UCSD-AML1 (cell line): ENCODE measurements around the gene SDR39U1.

ENCODE experiments used
- DNase-seq: peaks from one replicate; lab custom pipeline; 2025; ENCODE audit not compliant: unreplicated experiment; lab: John Stamatoyannopoulos, UW

SDR39U1 gene

GRCh38 chr14:24430143-24430681, 12.4 kb downstream of the SDR39U1 start:
- DNase-seq, result peak; percentile 81

- peak; percentile 85 for DNase-seq
Observed at GRCh38 chr14:24429395-24430142, 13.0 kb downstream of the SDR39U1 start, which contains the start of the genes CBLN3 and KHNYN. Gene CBLN3 (minus strand): TSS chr14:24429668. CDS start chr14:24429054, 614 bp downstream. Gene KHNYN (plus strand): TSS chr14:24429954. CDS start chr14:24430731, 777 bp downstream.

GRCh38 chr14:24428628-24429394, 13.8 kb downstream of the SDR39U1 start:
- DNase-seq, result no peak

DNA sequence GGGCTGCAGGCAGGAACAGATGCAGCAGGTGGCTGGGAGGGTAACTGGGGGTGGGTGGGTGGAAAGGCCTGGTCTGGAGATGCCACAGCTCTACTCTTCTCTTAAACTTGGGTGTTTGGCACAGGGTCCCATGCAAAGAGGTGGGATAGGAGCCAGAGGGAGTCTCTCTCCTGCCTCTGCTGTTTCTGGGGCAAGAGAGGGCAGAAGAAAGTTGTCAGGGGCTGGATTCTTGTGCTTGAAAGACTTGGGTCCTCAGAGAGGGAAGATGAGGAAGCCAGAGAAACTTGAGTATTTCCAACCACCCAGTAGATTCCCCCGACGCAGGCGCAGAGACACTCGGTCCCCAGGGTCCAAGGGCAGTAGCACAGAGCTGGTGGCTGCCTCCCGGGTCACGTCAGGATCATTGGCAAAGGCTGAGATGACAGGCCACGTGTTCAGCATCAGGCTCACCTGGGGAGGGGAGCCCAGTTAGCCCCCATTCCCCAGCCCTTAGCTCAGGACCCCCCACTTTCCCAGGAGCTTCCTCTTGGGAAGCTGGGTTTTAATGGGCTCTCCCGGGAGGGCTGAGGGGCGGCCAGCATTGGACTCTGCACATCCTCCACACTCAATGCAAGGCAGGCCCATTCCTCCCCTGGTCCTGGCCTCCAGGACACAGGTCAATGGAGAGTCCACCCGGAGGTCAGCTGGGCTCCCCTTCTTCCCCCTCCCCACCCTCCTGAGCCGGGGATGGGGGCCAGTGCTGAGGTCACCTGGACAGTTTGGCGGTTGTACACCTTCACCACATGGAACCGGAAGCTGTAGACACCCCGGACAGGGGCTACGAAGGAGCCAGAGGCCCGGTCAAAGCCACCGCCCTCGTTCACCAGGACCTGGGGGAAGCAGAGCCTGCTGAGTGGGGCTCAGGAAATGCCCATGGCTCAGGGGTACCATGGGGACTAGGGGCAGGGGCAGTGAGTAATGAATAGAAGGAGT, 14.8 kb downstream of the SDR39U1 start:
- no peak for DNase-seq

GRCh38 chr14:24426912-24427536, 15.6 kb downstream of the SDR39U1 start:
- peak; percentile 49 for DNase-seq

DNA sequence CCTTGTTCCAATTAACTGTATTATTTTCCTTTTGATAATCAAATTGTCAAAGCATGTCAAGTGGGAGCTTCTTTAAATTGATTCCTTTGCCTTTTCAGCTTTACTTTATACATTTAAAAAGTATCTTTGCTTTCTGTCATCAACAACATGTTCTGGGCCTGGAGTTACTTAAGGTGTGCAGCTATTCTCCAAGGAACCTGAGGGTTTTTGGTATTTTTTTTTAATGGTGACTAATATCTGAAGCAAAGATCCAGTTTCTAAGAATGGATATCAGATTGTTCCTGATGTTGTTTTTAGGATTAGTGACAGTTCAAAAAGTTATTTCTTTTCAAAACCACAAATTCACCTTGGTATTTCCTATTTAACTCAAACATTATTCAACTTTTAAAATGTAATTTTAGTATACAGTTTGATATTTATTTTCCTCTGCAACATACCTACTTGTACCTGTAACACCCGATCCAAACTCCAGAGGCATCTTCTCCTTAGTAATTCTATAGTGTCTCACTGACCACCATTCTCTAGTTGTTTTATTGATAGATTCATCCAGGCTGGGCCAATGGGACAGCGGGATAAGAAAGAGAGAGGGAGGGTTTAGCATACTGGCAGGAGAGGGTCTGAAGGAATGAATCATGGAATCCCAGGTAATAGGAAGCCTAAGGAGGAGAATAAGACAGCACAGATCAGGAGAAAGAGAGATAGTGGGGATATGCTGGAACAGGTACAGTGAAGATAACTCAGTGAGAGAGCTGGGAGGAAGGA, 16.2 kb downstream of the SDR39U1 start:
- no peak for DNase-seq

DNA sequence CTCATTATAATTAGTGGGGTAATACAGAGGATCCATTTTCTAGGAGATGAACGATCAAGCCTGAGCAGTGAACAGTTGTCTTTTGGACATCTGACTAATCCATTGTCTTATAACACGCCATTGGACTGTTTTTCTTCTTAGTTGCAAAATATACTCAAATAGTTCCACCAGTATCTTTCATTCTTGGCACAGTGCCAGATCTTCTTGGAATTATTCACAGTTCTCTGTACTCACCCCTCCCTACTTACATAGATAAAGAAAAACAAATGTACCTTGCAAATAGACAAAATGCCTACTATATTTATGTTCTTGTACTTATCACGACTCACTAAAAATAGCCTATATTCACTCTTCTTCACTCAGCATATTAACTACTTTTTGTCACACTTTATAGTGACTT, 16.9 kb downstream of the SDR39U1 start:
- no peak for DNase-seq

- no peak for DNase-seq
Observed at GRCh38 chr14:24422694-24423601, 19.6 kb downstream of the SDR39U1 start.

DNA sequence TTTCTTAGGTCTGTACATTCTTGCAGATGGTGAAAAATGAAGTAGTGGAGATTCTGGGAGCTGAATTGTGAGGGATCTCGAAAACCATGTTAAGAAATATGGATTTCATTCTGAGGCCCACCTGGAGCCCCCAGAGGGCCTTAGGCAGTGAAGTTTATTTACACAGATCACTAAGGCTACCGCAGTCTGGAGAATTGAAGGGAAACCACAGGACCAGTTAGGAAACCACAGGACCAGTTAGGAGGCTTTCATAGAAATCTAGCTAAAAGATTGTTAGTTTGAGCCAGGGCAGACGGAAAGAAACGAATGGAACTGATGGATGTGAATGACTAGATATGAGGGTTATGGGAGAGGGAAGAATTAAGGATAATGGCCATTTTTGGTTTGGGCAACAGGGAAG, 20.3 kb downstream of the SDR39U1 start:
- DNase-seq, result no peak

GRCh38 chr14:24418492-24418873, 24.1 kb downstream of the SDR39U1 start:
- no peak for DNase-seq

GRCh38 chr14:24417832-24418491, 24.6 kb downstream of the SDR39U1 start:
- DNase-seq, result no peak

DNA sequence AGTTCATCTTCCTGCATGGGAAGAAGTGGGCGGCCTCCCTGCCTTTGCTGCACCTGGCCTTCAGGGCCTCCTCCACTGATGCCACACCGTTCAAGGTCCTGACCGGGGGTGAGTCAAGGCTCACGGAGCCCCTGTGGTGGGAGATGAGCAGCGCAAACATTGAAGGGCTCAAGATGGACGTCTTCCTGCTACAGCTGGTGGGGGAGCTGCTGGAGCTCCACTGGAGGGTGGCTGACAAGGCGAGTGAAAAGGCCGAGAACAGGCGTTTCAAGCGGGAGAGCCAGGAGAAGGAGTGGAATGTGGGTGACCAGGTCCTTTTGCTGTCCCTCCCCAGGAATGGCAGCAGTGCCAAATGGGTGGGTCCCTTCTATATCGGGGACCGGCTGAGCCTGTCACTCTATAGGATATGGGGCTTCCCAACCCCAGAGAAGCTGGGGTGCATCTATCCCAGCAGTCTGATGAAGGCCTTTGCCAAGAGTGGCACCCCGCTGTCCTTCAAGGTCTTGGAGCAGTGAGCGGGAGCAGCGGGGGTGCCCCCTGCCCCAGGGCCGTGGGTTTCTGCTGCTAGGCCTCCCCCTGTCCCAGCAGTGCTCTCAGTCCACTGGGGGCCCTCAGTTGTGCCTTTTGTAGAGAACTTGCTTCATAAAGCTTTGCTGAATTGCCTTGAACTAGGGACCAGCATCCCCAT, 25.5 kb downstream of the SDR39U1 start:
- DNase-seq, result no peak

- no peak for DNase-seq
Observed at GRCh38 chr14:24416254-24416931, 26.2 kb downstream of the SDR39U1 start.

DNA sequence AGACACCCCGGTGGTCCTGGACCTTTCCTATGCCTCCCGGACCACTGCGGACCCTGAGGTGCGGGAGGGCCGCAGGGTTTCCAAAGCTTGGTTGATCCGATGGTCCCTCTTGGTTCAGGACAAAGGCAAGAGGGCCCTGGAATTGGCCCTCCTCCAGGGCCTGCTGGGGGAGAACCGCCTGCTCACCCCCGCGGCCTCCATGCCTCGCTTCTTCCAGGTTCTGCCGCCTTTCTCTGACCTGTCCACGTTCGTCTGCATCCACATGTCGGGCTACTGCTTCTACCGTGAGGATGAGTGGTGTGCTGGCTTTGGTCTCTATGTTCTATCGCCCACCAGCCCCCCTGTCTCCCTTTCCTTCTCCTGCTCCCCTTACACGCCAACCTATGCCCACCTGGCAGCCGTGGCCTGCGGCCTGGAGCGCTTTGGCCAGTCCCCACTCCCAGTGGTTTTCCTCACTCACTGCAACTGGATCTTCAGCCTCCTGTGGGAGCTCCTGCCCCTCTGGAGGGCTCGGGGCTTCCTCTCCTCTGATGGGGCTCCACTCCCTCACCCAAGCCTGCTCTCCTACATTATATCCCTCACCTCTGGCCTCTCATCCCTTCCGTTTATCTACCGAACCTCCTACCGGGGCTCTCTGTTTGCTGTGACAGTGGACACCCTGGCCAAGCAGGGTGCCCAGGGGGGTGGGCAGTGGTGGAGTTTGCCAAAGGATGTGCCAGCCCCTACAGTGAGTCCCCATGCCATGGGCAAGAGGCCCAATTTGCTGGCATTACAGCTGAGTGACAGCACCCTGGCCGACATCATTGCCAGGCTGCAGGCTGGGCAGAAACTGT, 26.9 kb downstream of the SDR39U1 start:
- no peak for DNase-seq

DNA sequence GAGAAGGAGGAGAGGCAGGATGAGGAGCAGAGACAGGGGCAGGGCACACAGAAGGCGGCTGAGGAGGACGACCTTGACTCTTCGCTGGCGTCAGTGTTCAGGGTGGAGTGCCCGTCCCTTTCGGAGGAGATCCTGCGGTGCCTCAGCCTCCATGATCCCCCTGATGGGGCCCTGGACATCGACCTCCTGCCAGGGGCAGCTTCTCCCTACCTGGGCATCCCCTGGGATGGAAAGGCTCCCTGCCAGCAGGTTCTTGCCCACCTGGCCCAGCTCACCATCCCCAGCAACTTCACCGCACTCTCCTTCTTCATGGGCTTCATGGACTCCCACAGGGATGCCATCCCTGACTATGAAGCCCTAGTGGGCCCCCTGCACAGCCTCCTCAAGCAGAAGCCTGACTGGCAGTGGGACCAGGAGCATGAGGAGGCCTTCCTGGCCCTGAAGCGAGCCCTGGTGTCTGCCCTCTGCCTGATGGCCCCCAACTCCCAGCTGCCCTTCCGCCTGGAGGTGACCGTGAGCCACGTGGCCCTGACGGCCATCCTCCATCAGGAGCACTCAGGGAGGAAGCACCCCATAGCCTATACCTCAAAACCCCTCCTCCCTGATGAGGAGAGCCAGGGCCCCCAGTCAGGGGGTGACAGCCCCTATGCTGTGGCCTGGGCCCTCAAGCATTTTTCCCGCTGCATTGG, 27.7 kb downstream of the SDR39U1 start:
- no peak for DNase-seq
